NCI-H1417 treated with DMSO at 0.1 percent for 48 hours (cell line): ENCODE results near the gene TPRX2.
"Not testable (repeated sequence)": the region's sequence is repeated elsewhere in the genome, so short reads cannot be mapped to it uniquely, and the experiment has no call there.

Source experiments
- DNase-seq: peaks from one replicate; lab custom pipeline; 2025; lab: John Stamatoyannopoulos, UW

The TPRX2 gene

GRCh38 chr19:47861630-47862029, 2.6 kb downstream of the TPRX2 start:
- no peak for DNase-seq

DNA sequence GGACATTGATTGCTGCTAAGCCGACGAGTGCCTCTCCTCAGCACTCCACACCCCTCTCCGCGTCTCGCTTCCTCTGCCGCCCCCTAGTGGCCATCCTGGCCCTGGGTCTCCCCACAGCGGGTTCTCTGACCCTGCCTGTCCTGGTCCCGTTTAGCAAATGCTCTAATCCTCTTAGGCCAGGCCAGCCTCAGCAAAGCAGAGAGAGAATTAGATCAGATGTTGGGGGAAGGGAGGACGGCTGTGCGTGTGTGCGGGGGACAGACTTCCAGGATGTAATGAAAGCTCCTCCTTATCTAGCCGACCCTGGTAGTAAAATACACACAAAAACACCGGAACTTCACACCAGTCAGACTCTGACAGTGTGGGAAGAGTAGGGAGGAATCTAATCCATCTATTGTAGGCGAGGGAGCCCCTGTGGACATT, 4.5 kb downstream of the TPRX2 start:
- peak; percentile 1 for DNase-seq

DNA sequence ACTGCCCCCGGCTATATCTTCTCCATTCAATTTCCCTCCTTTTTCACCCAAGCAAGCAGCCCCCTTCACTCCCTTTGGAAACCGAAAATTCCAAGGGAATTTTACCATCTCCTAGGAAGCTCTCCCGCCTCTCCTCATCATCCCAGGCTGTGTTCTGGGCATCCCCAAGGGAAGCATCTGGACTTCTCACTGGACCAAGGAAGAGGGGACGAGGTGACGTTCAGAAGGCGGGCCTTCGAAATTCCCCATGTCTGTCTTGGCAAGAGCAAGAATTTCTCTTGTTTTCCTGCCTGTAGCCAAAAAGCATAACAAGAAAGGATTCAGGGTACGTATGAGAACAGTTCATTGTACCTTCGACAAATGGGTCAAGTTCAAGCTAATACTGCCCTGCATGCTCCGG, 6.1 kb downstream of the TPRX2 start:
- DNase-seq: no peak

GRCh38 chr19:47878906-47879305, 19.9 kb downstream of the TPRX2 start:
- no peak for DNase-seq

GRCh38 chr19:47879385-47879784, 20.4 kb downstream of the TPRX2 start:
- DNase-seq: not testable (repeated sequence)

DNA sequence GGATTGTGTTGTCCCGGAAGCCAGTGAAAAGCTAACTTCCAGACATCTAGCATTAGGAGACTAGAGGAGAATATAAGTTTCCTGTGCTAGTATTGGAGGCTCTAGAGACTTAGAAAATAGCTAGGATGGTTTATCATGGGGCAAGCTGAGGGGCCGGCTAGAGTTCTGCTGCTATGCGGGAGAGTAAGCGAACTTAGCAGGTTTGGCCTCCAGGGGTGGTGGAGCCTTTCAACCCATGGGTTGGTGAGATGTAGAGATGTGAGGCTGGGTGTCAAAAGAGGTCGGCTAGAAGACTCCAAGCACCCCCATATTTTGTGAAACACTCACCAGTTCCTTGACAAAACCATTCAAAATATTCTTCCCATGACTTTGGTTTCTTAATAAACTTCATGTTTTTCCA, 22.7 kb downstream of the TPRX2 start:
- no peak for DNase-seq

DNA sequence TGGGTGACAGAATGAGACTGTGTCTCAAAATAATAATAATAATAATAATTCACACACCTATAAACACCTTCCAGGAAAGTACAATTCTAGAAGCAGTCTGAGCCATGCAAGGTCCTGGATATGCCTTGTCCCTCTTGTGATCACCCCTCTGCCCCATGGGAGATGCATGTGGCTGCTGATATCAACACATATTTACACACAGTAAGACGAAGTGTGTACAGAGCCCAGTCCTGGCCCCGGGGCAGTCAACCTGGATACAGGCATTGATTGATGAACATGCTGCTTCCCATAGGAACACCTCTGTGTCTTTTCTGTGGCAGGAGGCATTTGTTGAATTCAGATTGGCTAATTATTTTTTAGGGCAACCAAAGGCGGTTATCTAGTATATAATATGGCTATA, 23.9 kb downstream of the TPRX2 start:
- DNase-seq: no peak

- DNase-seq: no peak
Measured at GRCh38 chr19:47885067-47885463, 26.0 kb downstream of the TPRX2 start.

- no peak for DNase-seq
Measured at GRCh38 chr19:47886010-47886559, 27.1 kb downstream of the TPRX2 start, which contains the start of gene SULT2A1. TSS of gene SULT2A1 (minus strand) at chr19:47886315. CDS start at chr19:47886257, 58 bp downstream.

DNA sequence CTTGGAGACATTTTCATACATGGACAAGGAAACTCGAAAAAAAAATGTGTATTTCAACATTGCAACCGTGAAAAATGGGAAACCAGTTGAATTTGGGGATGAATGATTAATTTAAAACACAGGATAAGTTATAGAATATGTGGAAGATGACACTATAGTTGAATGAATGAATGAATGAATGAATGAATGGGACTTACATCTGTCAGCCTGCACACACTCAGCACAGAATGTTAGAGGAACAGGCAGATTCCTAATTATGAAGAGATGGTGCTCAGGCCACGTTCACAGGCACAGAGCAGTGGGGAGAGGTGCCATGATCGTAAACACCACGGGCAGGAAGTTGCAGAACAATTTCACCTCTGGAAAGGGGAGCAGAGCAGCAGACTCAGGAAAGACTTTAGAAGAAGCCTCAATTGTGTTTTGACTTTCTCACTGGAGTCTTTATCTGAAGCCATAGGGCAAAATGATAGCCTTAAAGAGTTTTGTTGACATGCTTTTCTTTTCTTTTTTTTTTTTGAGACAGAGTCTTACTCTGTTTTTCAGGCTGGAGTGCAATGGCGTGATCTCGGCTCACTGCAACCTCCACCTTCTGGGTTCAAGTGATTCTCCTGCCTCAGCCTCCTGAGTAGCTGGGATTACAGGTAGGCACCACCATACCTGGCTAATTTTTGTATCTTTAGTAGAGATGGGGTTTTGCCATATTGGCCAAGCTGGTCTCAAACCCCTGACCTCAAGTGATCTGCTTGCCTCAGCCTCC, 32.0 kb downstream of the TPRX2 start:
- no peak for DNase-seq

- DNase-seq: no peak
Measured at GRCh38 chr19:47891622-47891922, 32.5 kb downstream of the TPRX2 start.

GRCh38 chr19:47891923-47892666, 33.1 kb downstream of the TPRX2 start:
- DNase-seq: no peak

DNA sequence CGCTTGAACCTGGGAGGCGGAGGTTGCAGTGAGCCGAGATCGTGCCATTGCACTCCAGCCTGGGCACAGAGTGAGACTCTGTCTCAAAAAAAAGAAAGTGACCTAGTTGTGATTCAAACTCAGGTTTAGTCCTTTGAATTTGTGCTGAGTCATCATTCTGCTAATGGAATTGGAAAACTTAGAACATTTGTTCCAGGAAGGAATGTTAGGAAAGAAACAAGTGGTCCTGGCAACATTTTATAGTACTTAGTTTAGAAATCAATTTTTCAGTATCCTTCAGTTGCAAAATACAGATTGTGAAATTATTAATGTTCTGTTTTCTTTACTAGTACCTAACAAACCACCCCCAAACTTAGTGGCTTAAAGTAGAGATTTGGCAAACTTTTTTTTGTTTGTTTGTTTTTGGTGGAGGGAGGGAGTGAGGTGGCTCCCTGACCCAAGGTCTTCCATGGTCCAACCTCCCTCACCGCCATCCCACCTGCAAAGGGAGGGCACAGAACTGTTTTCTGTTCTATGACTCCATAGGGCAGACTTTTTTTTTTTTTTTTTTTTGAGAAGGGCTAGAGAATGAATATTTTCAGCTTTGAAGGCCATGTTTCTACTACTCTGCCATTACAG, 36.2 kb downstream of the TPRX2 start:
- DNase-seq: no peak

DNA sequence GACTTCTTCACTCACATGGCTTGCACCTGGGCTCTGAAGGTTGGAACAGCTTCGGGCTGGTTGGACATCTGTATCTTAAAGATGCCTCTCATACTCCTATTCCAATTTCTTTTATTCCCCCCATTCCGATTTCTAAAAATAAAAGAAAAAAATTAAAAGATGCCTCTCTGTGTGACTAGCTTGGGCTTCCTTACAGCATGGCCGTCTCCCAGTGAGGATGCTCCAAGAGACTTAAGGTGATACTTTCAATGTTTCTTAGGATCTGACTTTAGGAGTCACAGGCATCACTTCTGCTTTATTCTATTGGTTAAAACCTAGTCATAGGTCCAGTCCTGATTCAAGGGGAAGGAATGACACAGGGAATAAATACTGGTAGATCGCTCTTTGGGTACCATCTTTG, 37.0 kb downstream of the TPRX2 start:
- no peak for DNase-seq

DNA sequence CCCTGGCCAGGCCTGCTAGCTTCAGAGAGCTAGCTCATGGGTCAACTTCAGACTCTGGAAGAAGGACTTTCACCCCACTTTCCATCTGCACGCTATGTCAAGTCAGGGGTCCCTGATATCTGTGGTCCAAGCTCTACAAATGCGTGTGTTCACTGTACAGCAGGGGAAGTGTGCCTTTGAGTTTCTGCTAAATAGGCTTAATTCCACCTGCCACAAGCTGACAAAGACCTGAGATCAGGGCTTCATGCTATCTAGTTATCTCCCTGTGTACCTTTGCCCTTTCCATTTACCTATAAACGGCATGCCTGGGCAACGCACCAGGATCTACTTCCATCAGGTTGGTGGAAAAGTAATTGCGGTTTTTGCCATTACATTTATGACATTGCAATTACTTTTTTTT, 37.7 kb downstream of the TPRX2 start:
- DNase-seq: no peak

- no peak for DNase-seq
Measured at GRCh38 chr19:47897861-47898260, 38.8 kb downstream of the TPRX2 start.

GRCh38 chr19:47899335-47899734, 40.3 kb downstream of the TPRX2 start:
- DNase-seq: no peak

- no peak for DNase-seq
Measured at GRCh38 chr19:47901370-47901769, 42.3 kb downstream of the TPRX2 start.

DNA sequence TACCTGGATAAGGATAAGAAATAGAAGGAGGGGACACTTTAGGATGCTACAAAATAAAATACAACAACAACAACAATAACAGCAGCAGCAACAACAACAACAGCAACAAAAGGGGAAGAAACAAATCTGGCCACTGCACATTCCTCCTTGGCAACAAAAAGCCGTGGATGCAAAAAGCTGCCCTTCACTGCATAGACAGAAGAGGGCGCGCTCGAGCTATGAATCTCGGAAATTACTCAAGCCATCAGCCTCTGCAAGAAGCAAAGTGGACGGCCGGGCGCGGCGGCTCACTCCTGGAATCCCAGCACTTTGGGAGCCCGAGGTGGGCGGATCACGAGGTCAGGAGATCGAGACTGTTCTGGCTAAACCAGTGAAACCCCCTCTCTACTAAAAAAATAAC, 50.3 kb downstream of the TPRX2 start:
- not testable (repeated sequence) for DNase-seq

GRCh38 chr19:47910191-47910590, 51.2 kb downstream of the TPRX2 start:
- DNase-seq: not testable (repeated sequence)
